HG02852 (cell line): ENCODE results near the gene SIN3A.
A peak's percentile ranks its signal among the peaks of the same experiment; 100 is the strongest.
"Not testable (repeated sequence)": the region's sequence is repeated elsewhere in the genome, so short reads cannot be mapped to it uniquely, and the experiment has no call there.

Experiments
- ATAC-seq: cut with Tn5 transposase; IDR thresholded peaks from one replicate; pipeline ENCODE4 v1.9.1; 2021; ENCODE audit warnings: mild to moderate bottlenecking, moderate library complexity; ENCODE audit not compliant: unreplicated experiment

The SIN3A gene

GRCh38 chr15:75450307-75451201 is 936 bp downstream of the SIN3A start:
- peak; percentile 23 for ATAC-seq

GRCh38 chr15:75449585-75450306 is 1.7 kb downstream of the SIN3A start:
- no peak for ATAC-seq

- not testable (repeated sequence) for ATAC-seq
Measured at GRCh38 chr15:75448171-75448570, 3.3 kb downstream of the SIN3A start.

GRCh38 chr15:75446151-75446550 is 5.3 kb downstream of the SIN3A start:
- no peak for ATAC-seq

- not testable (repeated sequence) for ATAC-seq
Measured at GRCh38 chr15:75445324-75445723, 6.2 kb downstream of the SIN3A start.

GRCh38 chr15:75443972-75444453 is 7.5 kb downstream of the SIN3A start:
- ATAC-seq, result not testable (repeated sequence)

- no peak for ATAC-seq
Measured at GRCh38 chr15:75437721-75438120, 13.8 kb downstream of the SIN3A start.

GRCh38 chr15:75436881-75437280 is 14.6 kb downstream of the SIN3A start:
- ATAC-seq, result no peak

- no peak for ATAC-seq
Measured at GRCh38 chr15:75431682-75432081, 19.8 kb downstream of the SIN3A start.

GRCh38 chr15:75431270-75431669 is 20.2 kb downstream of the SIN3A start:
- no peak for ATAC-seq

- ATAC-seq, result no peak
Measured at GRCh38 chr15:75430259-75430658, 21.2 kb downstream of the SIN3A start.

GRCh38 chr15:75428152-75428551 is 23.3 kb downstream of the SIN3A start:
- ATAC-seq, result no peak

- ATAC-seq, result no peak
Measured at GRCh38 chr15:75425966-75426500, 25.5 kb downstream of the SIN3A start.

- ATAC-seq, result no peak
Measured at GRCh38 chr15:75422554-75422953, 28.9 kb downstream of the SIN3A start.

- ATAC-seq, result no peak
Measured at GRCh38 chr15:75420698-75421097, 30.8 kb downstream of the SIN3A start.

- ATAC-seq, result no peak
Measured at GRCh38 chr15:75416584-75416983, 34.9 kb downstream of the SIN3A start.

GRCh38 chr15:75410196-75410595 is 41.3 kb downstream of the SIN3A start:
- ATAC-seq, result no peak

- no peak for ATAC-seq
Measured at GRCh38 chr15:75407083-75407482, 44.4 kb downstream of the SIN3A start.

- ATAC-seq, result no peak
Measured at GRCh38 chr15:75403892-75404291, 47.6 kb downstream of the SIN3A start.

GRCh38 chr15:75397494-75397893 is 54.0 kb downstream of the SIN3A start:
- no peak for ATAC-seq

- no peak for ATAC-seq
Measured at GRCh38 chr15:75389791-75390382, 61.6 kb downstream of the SIN3A start.
